GM19397 (cell line): Measurements from ENCODE around the gene UCK1.

ENCODE experiments used
- ATAC-seq: cut with Tn5 transposase; IDR thresholded peaks from one replicate; pipeline ENCODE4 v1.9.1; 2021; ENCODE audit warnings: mild to moderate bottlenecking, moderate library complexity; ENCODE audit not compliant: unreplicated experiment

Gene UCK1

GRCh38 chr9:131478421-131478868 is 52.6 kb downstream of the UCK1 start:
- no peak for ATAC-seq

- ATAC-seq: no peak
Observed at GRCh38 chr9:131477816-131478419, 53.1 kb downstream of the UCK1 start.

DNA sequence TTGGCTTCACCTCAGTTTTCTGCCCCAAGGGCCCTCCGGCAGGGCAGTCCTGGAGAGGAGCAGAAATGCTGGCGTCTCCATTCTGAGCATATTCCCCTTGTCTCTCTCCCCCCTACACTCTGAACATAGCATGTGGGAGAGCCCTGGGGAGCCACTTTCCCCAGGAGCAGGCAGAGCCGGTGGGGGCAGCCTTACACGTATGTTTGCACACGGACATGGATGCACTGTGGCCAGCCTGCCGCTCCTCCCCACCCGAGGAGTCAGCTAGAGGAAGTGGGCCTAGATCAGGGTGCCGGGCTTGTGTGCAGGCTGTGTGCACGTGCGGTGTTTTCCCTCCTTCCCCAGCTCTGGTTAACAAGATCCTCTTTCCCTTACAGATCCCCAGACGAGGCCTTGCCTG is 53.7 kb downstream of the UCK1 start:
- ATAC-seq: no peak

GRCh38 chr9:131476777-131477345 is 54.2 kb downstream of the UCK1 start:
- ATAC-seq: no peak

DNA sequence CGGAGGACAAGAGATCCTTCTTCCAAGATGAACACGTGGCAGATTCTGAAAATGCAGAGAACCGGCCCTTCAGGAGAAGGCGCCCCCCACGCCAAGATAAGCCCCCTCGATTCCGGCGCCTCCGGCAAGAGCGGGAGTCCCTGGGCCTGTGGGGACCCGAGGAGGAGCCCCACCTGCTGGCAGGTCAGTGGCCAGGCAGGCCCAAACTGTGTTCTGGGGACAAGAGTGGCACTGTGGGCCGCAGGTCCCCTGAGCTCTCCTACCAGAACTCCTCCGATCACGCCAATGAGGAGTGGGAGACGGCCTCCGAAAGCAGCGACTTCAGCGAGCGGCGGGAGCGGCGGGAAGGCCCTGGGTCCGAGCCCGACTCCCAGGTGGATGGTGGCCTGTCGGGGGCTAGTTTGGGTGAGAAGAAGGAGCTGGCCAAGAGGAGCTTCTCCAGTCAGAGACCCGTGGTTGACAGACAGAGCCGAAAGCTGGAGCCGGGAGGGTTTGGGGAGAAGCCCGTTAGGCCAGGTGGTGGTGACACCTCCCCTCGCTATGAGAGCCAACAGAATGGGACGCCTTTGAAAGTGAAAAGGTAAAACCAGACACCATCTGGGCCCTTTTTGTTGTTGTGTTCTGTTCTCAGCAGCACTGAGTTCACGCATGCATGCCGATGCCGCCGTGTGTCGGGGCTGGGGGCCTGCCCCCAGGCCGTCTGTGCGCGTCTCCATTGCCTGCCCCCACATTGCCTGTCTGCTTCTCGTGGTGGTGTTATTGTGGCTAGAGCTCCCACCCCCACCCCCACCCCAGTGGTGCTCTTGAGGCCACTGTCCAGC is 54.9 kb downstream of the UCK1 start:
- ATAC-seq: no peak

GRCh38 chr9:131475111-131475955 is 55.7 kb downstream of the UCK1 start:
- no peak for ATAC-seq

DNA sequence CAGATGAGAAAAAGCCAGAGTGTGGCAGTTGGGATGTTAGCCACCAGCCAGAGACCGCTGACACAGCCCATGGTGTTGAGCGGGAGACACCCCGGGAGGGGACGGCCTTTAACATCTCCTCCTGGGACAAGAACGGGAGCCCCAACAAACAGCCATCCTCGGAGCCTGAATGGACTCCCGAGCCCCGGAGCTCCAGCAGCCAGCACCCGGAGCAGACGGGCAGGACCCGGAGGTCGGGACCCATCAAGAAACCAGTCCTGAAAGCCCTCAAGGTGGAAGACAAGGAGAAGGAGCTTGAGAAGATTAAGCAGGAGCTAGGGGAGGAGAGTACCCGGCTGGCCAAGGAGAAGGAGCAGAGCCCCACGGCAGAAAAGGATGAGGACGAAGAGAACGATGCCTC is 56.4 kb downstream of the UCK1 start:
- ATAC-seq: no peak

- ATAC-seq: no peak
Observed at GRCh38 chr9:131473891-131474290, 57.2 kb downstream of the UCK1 start.
